HCT116 (cell line): Measurements from ENCODE around the gene ZNF143. TPM values are rescaled to one million over a fixed set of nuclear protein-coding genes. Genes with fewer than 3 reads are reported as not detected.

Source experiments
- ATAC-seq: fragments of 200-7000 bp; cut with Tn5 transposase; 2 replicates; pipeline ENCODE4 v1.9.1; 2020; ENCODE audit warnings: mild to moderate bottlenecking, moderate library complexity
- BruUV-seq: library from RNA; stranded (reverse); fragments of 400-500 nt; replicated peaks from 2 replicates; lab custom pipeline; 2021; lab: Mats Ljungman, UMichigan
- CTCF ChIA-PET: fragments of 300-600 bp; sonication (Branson Sonifier 250); formaldehyde crosslinking; loops from one replicate; lab custom pipeline; 2021; ENCODE audit warnings: antibody characterized with exemption; lab: Charles Lee
- POLR2A ChIA-PET: fragments of 300-600, 350-600 bp; sonication (Branson Sonifier 250); formaldehyde crosslinking; loops from one replicate; lab custom pipeline; 2021; ENCODE audit warnings: antibody characterized with exemption; lab: Charles Lee
- RAD21 ChIA-PET, 2 experiments: fragments of 300-600 bp; sonication (Branson Sonifier 250); formaldehyde crosslinking; loops; one replicate each; lab custom pipeline; 2023; ENCODE audit warnings: low total read pairs in 2 of 2; ENCODE audit not compliant: uncharacterized antibody in 2 of 2, unreplicated experiment in 2 of 2, low non-redundant PET in 1 of 2; lab: Charles Lee
- DNase-seq: peaks from one replicate; pipeline ENCODE4 v3.0.0-alpha.2; 2010; ENCODE audit warnings: low read depth, low spot score
- H2AFZ ChIP-seq: fragments of 200-600 bp; shearing (Covaris generic), sonication (generic); 2 replicates; pipeline ENCODE4 v1.6.1; 2017; ENCODE audit warnings: low read depth, mixed run types, mixed read lengths, antibody characterized with exemption, low read length; ENCODE audit not compliant: poor library complexity, severe bottlenecking
- H3K27ac ChIP-seq: 2 replicates; pipeline ENCODE4 v1.5.1; 2012; ENCODE audit warnings: low read depth, low read length
- H3K27me3 ChIP-seq: fragments of 200-600 bp; sonication (generic); 2 replicates; pipeline ENCODE4 v1.6.1; 2016; ENCODE audit warnings: mixed run types, low read length, mixed read lengths; ENCODE audit not compliant: insufficient read depth
- H3K36me3 ChIP-seq, 2 experiments: fragments of 200-500 bp in 1 of 2; fragments of 200-600 bp in 1 of 2; sonication (Bioruptor generic) in 1 of 2; sonication (generic) in 1 of 2; 2 replicates each; pipeline versions ENCODE4 v1.5.1 to v1.6.1; 2014 to 2016; ENCODE audit warnings: low read length in 2 of 2, inconsistent platforms in 1 of 2, mixed read lengths in 1 of 2, mixed run types in 1 of 2; ENCODE audit not compliant: insufficient read depth in 2 of 2, control insufficient read depth in 1 of 2
- H3K4me1 ChIP-seq, 2 experiments: fragments of 200-600 bp in 1 of 2; sonication (generic) in 1 of 2; 2 replicates each; pipeline versions ENCODE4 v1.5.1 to v1.6.1; 2012 to 2017; ENCODE audit warnings: low read length in 2 of 2, inconsistent platforms in 1 of 2, mild to moderate bottlenecking in 1 of 2, mixed read lengths in 1 of 2, mixed run types in 1 of 2, moderate library complexity in 1 of 2; ENCODE audit not compliant: insufficient read depth in 2 of 2, control insufficient read depth in 1 of 2
- H3K4me2 ChIP-seq: fragments of 200-600 bp; sonication (generic); 2 replicates; pipeline ENCODE4 v1.6.1; 2017; ENCODE audit warnings: mixed run types, low read length, mixed read lengths
- H3K4me3 ChIP-seq, 2 experiments: fragments of 200-600 bp in 1 of 2; sonication (generic) in 1 of 2; replicated peaks in 1 of 2; 2 replicates each; pipeline ENCODE4 v1.5.1; 2011 to 2016; ENCODE audit warnings: low read length in 2 of 2, control low read depth in 1 of 2, low read depth in 1 of 2, mild to moderate bottlenecking in 1 of 2, mixed read lengths in 1 of 2, mixed run types in 1 of 2
- H3K79me2 ChIP-seq: fragments of 200-600 bp; sonication (generic); 2 replicates; pipeline ENCODE4 v1.6.1; 2017; ENCODE audit warnings: mild to moderate bottlenecking, mixed run types, low read length, moderate library complexity, mixed read lengths; ENCODE audit not compliant: insufficient read depth
- H3K9ac ChIP-seq: fragments of 200-600 bp; sonication (generic); 2 replicates; pipeline ENCODE4 v1.6.1; 2016; ENCODE audit warnings: low read length, mixed read lengths
- H3K9me2 ChIP-seq: fragments of 200-600 bp; sonication (generic), shearing (Covaris generic); 2 replicates; pipeline ENCODE4 v1.6.1; 2017; ENCODE audit warnings: mixed run types, mild to moderate bottlenecking, moderate library complexity; ENCODE audit not compliant: insufficient read depth
- H3K9me3 ChIP-seq, 2 experiments: fragments of 200-500 bp in 1 of 2; fragments of 200-600 bp in 1 of 2; sonication (Bioruptor generic) in 1 of 2; sonication (generic) in 1 of 2; 2 replicates each; pipeline ENCODE4 v1.6.1; 2014 to 2017; ENCODE audit warnings: low read length in 2 of 2, mixed read lengths in 2 of 2, inconsistent platforms in 1 of 2, low read depth in 1 of 2, mild to moderate bottlenecking in 1 of 2, mixed run types in 1 of 2, moderate library complexity in 1 of 2; ENCODE audit not compliant: control insufficient read depth in 1 of 2, insufficient read depth in 1 of 2
- H4K20me1 ChIP-seq: fragments of 200-600 bp; sonication (generic), shearing (Covaris generic); 2 replicates; pipeline ENCODE4 v1.6.1; 2017; ENCODE audit warnings: mixed run types, mild to moderate bottlenecking, moderate library complexity; ENCODE audit not compliant: insufficient read depth
- CBX3 ChIP-seq: IDR thresholded peaks from 2 replicates; pipeline ENCODE4 v1.6.1; 2012; ENCODE audit warnings: low read depth
- CEBPB ChIP-seq: IDR thresholded peaks from 2 replicates; pipeline ENCODE4 v1.6.1; 2012; ENCODE audit warnings: low read depth
- ELF1 ChIP-seq: IDR thresholded peaks from 2 replicates; pipeline ENCODE4 v1.6.1; 2012; ENCODE audit warnings: low read depth, borderline replicate concordance
- EZH2 ChIP-seq: fragments of 200-600 bp; sonication (generic); IDR thresholded peaks from 2 replicates; pipeline ENCODE4 v1.6.1; 2017; ENCODE audit warnings: antibody characterized with exemption, mixed run types
- EZH2phosphoT487 ChIP-seq: fragments of 200-600 bp; IDR thresholded peaks from 2 replicates; pipeline ENCODE4 v1.6.1; 2018; ENCODE audit warnings: antibody characterized with exemption, borderline replicate concordance
- FOSL1 ChIP-seq: IDR thresholded peaks from 2 replicates; pipeline ENCODE4 v1.6.1; 2012; ENCODE audit warnings: low read depth
- POLR2AphosphoS5 ChIP-seq: IDR thresholded peaks from 2 replicates; pipeline ENCODE4 v1.6.1; 2011; ENCODE audit warnings: mild to moderate bottlenecking, low read depth, low read length, moderate library complexity
- RAD21 ChIP-seq: IDR thresholded peaks from 2 replicates; pipeline ENCODE4 v1.6.1; 2012; ENCODE audit warnings: low read depth, mild to moderate bottlenecking
- SRF ChIP-seq: IDR thresholded peaks from 2 replicates; pipeline ENCODE4 v1.6.1; 2012; ENCODE audit warnings: low read depth
- TCF7L2 ChIP-seq: IDR thresholded peaks from 2 replicates; pipeline ENCODE4 v1.7.0; 2011; ENCODE audit warnings: borderline replicate concordance, inconsistent platforms; ENCODE audit not compliant: insufficient read depth, insufficient read length; ENCODE audit errors: extremely low read depth
- YY1 ChIP-seq: IDR thresholded peaks from 2 replicates; pipeline ENCODE4 v1.6.1; 2011; ENCODE audit warnings: low read length, low read depth, moderate library complexity, mild to moderate bottlenecking; ENCODE audit not compliant: insufficient replicate concordance; ENCODE audit errors: extremely low read depth
- ZFX ChIP-seq: fragments of 450-650 bp; IDR thresholded peaks from 2 replicates; pipeline ENCODE4 v1.6.1; 2017
- ZNF274 ChIP-seq: fragments of 200-500 bp; sonication (Bioruptor generic); IDR thresholded peaks from 2 replicates; pipeline ENCODE4 v1.6.1; 2014; ENCODE audit warnings: mild to moderate bottlenecking, low read depth, low read length, inconsistent platforms
- intact Hi-C: fragments of 100-400 bp; cut with micrococcal nuclease; formaldehyde crosslinking; loops from 2 replicates; pipeline ENCODE4 v1.10.0; 2022
- total RNA-seq: library from RNA; stranded (reverse); gene quantifications from one replicate; pipeline ENCODE4 v1.2.1, GENCODE V29; 2021; ENCODE audit not compliant: unreplicated experiment
- TF ChIP-seq, protein P1 (sequence below): IDR thresholded peaks from 2 replicates; pipeline ENCODE4 v1.6.1; 2012; ENCODE audit warnings: low read depth
- TF ChIP-seq, protein P2 (sequence below): IDR thresholded peaks from 2 replicates; pipeline ENCODE4 v1.6.1; 2011; ENCODE audit warnings: mild to moderate bottlenecking, low read length, moderate library complexity; ENCODE audit not compliant: insufficient replicate concordance; ENCODE audit errors: extremely low read depth
- TF ChIP-seq, protein P3 (sequence below): IDR thresholded peaks from 2 replicates; pipeline ENCODE4 v1.6.1; 2012

ZNF143 gene
- total RNA-seq, 1 experiment from 2014 or later, result 27.5 TPM

DNA sequence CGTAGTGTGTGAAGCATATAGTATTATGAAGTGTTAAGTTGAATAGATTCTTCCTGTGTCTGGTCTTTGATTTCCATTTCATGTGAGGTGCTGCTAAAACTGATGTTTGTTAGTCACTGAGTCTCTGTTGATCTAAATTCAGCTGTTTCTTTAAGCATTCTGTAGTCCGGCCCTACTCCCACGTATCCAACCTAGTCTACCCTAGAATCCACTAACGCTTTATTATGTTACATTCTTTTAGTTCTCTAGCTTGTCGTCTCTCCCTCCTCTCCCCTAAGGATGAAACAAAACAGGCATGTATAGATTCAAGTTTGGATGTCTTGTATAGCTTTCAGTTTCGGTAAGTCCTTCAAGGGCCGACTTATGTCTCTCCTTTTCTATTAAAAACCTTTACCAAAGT is 116.7 kb downstream of the ZNF143 start:
- no peak overlapping the region for H3K4me2 ChIP-seq
- H3K79me2 ChIP-seq, result peaks cover 84% of the 10 kb centered on the region
- H3K27me3 ChIP-seq, result no peaks in the 10 kb centered on the region
- H3K9me2 ChIP-seq, result no peaks in the 10 kb centered on the region
- ChIA-PET RAD21 (no interaction called here), CTCF (no interaction called here), POLR2A (no interaction called here)
- BruUV-seq, result no TSS peak
- no peak overlapping the region for H3K4me3 ChIP-seq
- no peak overlapping the region for H2AFZ ChIP-seq
- no peaks in the 10 kb centered on the region for H3K9me3 ChIP-seq
- H3K9ac ChIP-seq, result no peak overlapping the region
- no peak overlapping the region for H3K27ac ChIP-seq
- TF ChIP-seq RAD21 (no peak), ZFX (no peak), SRF (no peak), FOSL1 (no peak), EZH2phosphoT487 (no peak), ZNF274 (no peak), YY1 (no peak), TCF7L2 (no peak), EZH2 (no peak), POLR2AphosphoS5 (no peak), CBX3 (no peak), ELF1 (no peak), CEBPB (no peak)
- TF ChIP-seq, protein P1, sequence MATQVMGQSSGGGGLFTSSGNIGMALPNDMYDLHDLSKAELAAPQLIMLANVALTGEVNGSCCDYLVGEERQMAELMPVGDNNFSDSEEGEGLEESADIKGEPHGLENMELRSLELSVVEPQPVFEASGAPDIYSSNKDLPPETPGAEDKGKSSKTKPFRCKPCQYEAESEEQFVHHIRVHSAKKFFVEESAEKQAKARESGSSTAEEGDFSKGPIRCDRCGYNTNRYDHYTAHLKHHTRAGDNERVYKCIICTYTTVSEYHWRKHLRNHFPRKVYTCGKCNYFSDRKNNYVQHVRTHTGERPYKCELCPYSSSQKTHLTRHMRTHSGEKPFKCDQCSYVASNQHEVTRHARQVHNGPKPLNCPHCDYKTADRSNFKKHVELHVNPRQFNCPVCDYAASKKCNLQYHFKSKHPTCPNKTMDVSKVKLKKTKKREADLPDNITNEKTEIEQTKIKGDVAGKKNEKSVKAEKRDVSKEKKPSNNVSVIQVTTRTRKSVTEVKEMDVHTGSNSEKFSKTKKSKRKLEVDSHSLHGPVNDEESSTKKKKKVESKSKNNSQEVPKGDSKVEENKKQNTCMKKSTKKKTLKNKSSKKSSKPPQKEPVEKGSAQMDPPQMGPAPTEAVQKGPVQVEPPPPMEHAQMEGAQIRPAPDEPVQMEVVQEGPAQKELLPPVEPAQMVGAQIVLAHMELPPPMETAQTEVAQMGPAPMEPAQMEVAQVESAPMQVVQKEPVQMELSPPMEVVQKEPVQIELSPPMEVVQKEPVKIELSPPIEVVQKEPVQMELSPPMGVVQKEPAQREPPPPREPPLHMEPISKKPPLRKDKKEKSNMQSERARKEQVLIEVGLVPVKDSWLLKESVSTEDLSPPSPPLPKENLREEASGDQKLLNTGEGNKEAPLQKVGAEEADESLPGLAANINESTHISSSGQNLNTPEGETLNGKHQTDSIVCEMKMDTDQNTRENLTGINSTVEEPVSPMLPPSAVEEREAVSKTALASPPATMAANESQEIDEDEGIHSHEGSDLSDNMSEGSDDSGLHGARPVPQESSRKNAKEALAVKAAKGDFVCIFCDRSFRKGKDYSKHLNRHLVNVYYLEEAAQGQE, result no peak
- TF ChIP-seq, protein P2, sequence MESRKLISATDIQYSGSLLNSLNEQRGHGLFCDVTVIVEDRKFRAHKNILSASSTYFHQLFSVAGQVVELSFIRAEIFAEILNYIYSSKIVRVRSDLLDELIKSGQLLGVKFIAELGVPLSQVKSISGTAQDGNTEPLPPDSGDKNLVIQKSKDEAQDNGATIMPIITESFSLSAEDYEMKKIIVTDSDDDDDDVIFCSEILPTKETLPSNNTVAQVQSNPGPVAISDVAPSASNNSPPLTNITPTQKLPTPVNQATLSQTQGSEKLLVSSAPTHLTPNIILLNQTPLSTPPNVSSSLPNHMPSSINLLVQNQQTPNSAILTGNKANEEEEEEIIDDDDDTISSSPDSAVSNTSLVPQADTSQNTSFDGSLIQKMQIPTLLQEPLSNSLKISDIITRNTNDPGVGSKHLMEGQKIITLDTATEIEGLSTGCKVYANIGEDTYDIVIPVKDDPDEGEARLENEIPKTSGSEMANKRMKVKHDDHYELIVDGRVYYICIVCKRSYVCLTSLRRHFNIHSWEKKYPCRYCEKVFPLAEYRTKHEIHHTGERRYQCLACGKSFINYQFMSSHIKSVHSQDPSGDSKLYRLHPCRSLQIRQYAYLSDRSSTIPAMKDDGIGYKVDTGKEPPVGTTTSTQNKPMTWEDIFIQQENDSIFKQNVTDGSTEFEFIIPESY, result no peak
- TF ChIP-seq, protein P3, sequence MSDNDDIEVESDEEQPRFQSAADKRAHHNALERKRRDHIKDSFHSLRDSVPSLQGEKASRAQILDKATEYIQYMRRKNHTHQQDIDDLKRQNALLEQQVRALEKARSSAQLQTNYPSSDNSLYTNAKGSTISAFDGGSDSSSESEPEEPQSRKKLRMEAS, result no peak
- TF ChIP-seq, all 23 proteins: peak for 0
- H4K20me1 ChIP-seq, result peaks cover 28% of the 10 kb centered on the region; the same call in 1 of the 2 replicates
- DNase-seq, result no peak
- ATAC-seq, result no peak
- intact Hi-C loops, result no loop called here
- H3K4me1 ChIP-seq, result peaks cover 3 to 22% of the 10 kb centered on the region in 2 experiments; a peak in 3 of 4 replicates
- H3K36me3 ChIP-seq, result peaks cover 50 to 67% of the 10 kb centered on the region in 2 experiments
